ENCODE measurements around the gene ARL16.

Gene ARL16

DNA sequence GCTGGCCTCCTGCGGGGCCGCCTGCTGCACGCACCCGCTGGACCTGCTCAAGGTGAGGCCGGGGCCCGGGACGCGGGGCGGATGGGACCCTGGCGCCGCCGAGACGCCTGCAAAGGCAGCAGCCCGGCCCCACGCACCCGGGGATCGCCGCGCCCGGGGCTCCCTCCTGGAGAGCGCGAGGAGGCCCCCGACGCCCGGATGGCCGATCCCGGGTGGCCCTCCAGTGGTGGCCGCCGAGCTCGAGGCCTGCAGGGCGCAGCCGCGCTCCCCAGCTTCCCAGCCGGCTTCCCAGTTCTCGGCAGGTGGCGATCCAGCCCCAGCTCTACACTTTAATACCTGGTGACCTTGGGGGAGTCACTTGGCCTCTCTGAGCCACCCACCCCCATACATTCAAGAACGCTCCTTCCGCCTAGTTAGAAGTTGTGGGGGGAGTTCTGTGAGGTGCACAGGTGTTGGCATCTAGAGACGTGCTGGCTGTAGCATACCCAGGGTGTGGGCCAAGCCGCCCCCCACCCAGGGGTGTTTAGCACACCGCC, 28.9 kb upstream of the ARL16 start:
- DNase-seq = peak; percentile 6

DNA sequence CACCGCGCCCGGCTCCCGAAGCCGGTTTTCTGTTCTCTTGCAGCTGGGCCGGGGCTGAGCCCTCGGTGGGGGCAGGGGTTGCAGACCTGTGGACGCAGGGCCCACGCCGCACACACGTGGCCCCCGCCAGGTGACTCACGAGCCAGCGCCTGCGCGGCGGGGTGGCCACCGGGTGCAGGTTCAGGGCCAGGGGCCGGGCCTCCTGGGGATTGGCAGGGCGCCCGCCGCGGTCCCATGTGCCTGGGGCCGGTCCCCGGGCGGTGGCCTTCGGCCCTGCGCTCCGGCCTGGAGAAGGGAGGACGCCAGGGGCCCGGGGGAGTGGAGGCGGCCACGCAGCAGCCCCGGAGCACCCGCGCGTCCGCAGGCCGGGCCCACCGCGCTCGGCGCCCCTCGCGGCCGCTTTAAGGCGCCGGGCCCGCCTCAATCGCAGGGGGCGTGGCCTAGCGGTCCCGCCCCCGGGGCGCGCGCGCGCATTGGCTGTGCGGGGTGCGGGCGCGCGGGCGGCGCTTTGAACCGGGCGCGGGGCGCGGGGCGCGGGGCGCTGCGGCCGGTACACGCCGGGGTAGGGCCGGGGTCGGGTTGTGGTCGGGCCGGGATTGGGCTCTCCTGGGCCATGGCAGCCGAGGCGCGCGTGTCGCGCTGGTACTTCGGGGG, 28.3 kb upstream of the ARL16 start, which contains the start of gene SLC25A10:
Gene SLC25A10 (plus strand): TSS at position 471 of the 654 bp plus-strand sequence. CDS start 143 bp downstream, at position 614.
- DNase-seq = peak; percentile 74

DNA sequence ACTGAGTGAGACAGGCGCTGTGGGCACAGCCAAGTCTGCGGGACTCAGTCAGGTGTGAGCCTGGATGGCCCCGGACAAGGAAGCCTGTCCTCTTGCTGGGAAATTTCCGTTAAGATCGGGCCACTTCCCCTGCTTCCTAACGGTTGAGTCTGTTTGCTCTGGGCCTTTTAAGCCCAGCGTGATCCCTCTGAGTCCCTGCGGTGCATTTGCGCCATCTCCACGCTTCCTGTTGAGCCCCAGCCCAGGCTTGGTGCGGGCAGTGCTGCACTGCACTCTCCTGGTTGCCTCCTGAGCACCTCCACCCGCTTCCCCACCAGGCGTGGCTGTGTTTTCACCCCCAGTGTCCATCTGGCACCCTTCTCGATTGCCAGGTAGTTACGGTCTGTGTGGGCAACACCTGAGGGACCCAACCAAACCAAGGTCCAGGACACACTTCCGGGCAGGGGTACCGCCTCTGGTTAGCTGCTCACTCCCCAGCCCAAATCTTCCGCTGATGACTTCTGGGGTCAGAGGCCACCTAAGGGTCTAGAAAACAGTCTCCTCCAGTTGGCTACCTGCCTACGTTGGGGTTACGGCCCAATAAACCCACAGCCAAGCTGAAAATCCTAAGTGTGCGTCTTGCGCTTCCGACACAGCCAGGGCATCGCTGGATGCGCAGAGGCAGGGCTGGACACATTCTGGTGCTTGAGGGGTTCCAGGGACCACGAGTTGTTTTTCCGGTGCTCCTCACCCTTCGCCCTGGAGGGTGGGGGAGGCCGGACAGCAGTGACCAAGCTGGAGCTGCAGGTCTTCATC, 27.1 kb upstream of the ARL16 start:
- no peak for DNase-seq

DNA sequence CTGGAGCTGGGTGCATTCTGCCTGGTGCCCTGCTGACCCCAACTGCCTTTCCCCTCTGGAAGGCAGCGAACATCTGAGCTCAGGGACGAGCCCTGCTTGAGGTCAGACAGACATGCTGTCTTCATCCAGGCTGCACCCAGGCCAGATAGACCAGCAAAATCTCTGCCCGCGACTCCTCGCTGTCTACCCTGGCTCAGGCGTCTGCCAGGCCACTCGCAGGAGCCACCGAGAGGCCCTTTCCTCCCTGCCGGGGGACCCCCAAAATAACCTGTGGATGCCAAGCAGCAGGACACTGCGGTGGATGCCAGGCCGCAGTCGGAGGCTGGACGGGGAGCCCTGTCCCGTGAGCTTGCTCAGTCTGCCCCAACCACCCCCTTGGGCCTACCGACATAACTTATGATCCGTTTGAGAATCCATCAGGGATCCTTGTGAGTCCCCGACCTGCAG, 25.2 kb upstream of the ARL16 start:
- DNase-seq = no peak

DNA sequence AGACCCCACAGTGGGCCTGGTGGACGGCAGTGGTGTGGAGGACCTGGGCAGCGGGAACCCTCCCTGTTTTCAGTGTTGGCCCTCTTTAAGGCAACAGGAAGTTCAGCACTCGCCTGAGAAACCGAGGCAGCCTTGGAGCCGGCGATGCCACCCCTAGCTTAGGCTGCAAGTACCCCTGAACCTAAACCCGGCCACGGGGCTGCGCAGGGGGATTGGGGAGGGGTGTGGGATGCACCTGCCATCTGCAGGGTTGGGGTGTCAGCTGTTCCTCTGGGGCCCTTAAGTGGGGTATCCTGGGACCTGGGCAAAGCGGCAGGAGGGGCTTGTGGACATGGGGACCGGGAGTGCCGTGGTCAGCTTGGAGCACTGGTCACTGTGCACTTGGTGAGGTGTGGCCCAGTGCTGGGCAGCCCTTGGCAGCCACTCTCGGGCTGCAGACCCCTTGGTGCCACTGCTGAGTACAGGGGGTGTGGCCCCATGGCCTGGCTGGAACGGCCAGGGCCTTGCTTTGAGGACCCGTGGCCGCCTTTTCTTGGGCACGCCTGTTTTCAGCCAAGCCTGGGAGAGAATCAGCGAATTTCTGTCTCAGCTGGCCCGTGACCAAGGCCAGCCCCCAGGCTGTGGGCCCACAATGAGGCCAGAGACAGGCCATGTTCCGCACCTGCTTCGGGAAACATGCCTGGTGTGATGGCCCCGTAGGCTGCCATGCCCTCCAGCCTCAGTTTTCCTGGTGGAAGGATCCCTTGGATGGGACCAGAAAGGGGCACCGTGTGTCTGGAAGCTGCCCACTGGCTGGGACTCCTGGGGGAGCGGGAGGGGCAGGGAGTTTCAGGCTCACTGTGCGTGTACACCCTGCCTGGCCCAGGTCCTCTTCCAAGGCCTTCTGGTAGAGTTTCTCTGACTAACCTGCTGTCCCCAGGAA, 24.4 kb upstream of the ARL16 start:
- no peak for DNase-seq

DNA sequence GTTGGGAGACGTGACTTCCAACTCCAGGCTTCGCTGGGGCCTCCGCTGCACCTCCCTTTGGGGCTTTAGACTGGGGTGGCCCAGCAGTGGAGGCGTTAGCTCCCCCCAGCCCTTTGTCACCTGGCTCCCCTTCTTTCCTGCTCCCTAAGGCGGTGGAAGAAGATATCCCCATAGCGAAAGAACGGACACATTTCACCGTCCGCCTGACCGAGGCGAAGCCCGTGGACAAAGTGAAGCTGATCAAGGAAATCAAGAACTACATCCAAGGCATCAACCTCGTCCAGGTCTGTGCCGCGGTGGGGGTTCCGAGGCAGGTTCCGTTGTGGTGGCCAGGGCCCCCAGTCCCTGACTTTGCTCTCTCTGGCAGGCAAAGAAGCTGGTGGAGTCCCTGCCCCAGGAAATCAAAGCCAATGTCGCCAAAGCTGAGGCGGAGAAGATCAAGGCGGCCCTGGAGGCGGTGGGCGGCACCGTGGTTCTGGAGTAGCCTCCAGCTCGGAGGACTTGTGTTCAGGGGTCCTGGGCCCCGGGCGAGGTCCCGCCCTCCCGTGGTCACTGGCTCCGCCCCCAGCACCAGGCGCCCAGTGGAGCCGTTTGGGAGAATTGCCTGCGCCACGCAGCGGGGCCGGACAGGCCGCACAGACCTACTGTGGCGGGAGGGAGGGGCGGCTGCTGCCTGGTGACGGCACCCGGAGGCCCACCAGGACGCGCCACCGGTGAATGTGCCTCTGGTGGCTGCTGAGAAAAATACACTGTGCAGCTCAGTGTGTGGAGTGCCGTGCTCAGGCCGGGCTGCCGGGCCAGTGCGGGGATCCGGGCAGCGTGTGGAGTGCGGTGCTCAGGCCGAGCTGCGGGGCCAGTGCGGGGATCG, 23.4 kb upstream of the ARL16 start:
- DNase-seq = no peak

DNA sequence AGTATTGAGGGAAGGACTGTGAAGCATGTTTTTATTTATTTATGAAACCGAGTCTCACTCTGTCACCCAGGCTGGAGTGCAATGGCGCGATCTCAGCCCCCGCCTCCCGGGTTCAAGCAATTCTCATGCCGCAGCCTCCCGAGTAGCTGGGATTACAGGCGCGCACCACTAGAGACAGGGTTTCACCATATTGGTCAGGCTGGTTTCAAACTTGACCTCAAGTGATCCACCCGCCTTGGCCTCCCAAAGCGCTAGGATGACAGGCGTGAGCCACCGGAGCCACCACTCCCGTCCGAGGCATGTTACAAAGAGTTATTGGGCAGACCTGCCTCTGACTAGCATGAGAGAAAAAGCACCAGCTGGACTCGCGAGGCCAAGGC, 22.6 kb upstream of the ARL16 start:
- DNase-seq = no peak

DNA sequence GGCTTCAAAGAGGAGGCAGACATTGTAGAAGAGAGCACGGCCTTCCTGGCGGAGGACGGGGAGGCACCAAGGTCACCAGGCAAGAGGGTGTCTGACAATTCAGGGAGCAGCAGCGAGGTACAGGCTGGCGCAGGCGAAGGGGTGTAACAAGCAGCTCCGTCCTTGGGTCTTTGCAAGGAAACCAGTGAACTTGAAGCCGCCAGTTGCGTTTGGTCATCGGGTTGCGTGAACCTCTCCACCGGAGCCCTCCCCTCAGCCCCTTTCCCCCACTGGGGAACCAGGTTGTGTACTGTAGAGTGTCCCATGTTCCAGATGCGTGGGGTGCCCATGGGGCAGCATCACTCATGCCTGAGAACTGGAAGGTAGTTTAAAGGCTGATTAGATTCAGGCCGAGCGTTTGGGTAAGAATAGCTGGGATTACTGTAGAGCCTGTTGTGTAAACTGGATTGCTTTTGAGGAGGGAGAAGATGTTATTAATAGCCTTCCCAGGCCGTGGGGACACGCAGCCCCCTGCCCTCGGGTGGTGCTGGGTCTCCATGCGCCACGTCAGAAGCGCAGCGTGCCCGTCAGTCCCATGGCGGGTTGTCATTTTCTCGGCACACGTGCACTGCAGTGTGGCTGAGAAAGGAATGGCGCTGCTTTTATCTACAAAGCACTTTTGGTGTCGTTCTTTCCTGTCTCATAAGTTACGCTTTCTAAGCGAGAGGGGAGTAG, 22.1 kb upstream of the ARL16 start:
- no peak for DNase-seq

DNA sequence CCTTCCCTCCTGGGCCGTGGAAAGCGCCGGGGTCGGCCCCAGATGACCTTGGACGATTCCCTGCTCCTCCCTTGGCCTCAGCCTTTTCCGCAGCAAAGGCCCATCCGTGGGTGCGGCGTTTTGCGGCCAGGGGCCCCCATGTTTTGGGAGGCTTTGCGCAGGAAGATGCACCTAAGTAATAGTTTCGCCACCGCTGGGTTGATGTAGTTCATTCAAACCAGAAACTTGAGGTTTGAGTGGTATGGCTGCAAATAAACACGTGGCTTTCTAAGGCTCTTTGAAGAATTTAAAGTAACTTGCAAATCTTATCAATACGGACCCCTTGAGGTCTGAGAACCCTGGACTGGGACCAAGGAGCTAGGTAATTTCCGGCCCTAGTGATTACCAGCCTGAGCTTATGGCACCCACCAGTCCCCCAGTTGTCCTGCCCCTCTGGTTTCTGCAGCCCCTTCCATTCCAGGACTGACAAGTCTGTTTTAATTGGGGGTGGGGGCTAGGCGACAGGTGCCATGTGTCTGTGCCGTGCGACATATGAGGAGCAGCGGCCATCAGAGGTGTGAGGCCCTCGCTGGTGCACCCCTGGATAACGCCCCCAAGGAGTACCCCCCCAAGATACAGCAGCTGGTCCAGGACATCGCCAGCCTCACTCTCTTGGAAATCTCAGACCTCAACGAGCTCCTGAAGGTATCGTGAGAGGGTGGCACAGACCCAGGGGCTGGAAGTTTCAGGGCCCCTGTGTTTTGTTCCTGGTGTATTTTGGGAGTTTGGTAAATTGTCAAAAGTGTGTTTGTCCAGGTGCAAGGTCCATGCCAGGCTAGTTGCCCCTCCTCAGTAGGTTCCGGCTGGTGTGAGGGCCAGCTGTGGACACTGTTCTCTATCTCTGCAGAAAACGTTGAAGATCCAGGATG, 20.4 kb upstream of the ARL16 start:
- DNase-seq = no peak

DNA sequence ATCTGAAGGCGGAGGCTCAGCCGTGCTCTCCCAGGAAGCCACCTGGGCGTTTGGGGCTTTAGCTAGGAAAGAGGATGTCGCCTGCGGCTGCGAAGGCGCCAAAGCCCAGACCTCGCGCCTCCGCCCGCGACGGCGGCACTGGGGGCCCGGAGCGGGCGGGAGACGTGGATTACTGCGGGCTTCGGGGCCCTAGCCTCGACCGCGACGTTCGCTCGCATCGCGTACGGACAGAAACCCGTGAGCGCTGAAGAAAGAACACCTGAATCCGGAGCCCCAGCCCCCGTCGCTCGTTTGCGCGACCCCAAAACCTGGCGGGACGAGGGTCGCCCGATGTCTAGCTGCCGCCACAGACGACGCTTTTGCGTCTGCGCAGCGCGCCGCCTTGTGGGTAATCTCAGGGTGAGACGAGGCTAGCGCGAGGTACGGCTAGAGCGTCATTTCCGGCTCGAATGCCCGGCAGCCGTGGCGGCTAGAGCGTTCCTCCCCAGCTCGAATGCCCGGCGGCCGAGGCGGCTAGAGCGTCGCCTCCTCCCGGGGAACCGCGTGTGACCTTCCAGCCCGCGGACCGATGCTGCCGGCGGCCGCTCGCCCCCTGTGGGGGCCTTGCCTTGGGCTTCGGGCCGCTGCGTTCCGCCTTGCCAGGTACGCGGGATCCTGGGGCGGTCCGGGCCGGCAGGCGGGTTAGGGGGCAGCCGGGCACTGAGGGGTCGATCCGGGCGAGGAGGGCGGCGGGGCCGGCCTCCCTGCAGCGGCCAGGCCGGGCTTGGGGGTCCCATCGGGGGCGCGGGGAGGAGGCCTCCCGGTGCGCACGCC, 19.5 kb upstream of the ARL16 start, which contains the start of gene MRPL12:
Gene MRPL12 (plus strand): TSS at position 434 of the 813 bp plus-strand sequence. CDS start 135 bp downstream, at position 569.
- peak; percentile 88 for DNase-seq

DNA sequence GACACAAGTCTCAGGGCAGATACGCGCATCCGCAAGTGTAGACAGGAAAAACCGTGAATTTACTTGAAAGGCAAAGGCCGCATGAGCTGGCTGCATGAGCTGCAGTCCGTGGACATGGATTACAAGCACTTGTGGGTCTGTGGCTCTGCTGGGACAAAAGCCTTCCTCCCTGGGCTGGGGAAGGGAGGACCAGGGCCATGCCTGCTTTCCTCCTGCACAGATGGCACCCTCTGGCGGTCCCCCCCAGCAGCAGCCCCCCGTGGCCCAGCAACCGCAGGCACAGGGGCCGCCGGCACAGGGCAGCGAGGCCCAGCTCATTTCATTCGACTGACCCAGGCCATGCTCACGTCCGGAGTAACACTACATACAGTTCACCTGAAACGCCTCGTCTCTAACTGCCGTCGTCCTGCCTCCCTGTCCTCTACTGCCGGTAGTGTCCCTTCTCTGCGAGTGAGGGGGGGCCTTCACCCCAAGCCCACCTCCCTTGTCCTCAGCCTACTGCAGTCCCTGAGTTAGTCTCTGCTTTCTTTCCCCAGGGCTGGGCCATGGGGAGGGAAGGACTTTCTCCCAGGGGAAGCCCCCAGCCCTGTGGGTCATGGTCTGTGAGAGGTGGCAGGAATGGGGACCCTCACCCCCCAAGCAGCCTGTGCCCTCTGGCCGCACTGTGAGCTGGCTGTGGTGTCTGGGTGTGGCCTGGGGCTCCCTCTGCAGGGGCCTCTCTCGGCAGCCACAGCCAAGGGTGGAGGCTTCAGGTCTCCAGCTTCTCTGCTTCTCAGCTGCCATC, 17.9 kb upstream of the ARL16 start:
- DNase-seq = no peak

DNA sequence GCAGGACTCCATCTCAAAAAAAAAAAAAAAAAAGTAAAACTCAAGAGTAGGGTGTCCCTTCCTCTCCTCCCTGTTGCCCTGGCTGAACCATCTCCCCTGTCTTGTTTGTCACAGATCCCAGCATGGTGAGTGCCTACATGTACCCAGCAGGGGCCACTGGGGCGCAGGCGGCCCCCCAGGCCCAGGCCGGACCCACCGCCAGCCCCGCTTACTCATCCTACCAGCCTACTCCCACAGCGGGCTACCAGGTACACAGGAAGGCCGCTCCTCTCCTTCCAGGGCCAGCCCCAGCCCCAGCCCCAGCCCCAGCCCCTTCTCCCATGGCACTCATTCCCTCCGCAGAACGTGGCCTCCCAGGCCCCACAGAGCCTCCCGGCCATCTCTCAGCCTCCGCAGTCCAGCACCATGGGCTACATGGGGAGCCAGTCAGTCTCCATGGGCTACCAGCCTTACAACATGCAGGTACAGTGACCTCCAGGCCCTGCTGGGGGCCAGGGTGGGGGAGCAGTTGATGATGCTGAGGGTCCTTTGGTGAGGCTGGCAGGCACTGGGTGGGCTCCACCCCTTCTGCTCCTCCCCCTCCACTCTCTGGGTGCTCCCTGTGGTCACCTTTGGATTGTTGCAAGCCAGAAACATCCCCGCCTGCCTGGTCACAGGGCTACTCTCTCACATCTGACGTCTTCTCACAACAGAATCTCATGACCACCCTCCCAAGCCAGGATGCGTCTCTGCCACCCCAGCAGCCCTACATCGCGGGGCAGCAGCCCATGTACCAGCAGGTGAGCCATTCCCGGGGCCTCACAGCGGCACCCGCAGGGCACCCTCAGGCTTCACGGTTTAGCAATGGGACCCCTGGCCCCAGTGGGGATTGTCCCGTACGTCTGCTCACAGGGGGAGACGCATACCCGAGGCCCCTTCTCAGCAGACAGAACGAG, 17.0 kb upstream of the ARL16 start:
- DNase-seq = no peak

DNA sequence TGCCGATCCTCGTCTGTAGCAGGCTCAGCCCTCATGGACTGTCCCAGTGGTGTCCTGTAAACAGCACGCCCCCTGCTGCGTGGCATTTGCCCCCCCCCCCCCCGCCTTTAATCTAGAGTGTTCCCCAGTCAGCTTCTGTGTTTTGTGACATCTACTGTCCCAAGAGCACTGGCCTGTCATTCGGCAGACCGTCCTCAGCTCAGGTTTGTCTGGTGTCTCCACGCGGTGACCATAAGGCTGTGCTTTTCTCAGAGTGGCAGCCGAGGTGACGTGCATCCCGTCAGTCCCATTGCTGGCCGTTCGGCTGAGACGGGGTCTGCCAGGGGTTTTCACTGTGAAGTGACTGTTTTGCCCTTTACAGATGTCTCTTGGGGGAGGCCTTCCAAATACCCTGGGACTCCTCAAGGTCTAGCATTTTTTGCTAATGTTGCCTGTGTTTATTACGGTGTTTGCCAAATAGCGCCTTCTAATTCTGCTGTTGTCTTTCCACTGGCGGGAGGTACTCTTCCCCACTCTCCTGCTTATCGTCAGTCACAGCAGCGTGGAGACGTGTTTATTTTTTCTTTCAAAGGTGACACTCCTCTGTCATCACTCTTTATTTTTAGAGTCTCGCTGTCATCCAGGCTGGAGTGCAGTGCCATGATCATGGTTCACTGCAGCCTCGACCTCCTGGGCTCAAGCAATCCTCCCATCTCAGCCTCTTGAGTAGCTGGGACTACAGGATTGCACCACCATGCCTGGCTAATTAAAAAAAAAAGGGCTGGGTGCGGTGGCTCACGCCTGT, 13.9 kb upstream of the ARL16 start:
- DNase-seq = no peak

DNA sequence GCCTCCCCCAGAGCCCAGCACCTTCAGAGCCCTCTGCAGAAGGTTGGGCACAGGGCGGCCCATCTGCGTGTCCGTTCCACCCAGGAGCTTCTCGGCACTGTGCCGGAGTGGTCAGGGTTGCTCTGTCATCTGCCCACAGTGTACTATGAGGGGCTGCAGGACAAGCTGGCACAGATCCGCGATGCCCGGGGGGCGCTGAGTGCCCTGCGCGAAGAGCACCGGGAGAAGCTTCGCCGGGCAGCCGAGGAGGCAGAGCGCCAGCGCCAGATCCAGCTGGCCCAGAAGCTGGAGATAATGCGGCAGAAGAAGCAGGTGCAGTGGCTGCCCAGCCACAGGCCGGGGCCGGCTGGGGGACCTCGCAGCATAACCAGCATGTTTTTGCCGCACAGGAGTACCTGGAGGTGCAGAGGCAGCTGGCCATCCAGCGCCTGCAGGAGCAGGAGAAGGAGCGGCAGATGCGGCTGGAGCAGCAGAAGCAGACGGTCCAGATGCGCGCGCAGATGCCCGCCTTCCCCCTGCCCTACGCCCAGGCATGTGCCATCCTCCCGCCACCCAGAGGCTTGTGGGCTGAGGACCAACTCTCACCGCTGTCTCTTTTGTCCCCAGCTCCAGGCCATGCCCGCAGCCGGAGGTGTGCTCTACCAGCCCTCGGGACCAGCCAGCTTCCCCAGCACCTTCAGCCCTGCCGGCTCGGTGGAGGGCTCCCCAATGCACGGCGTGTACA, 12.8 kb upstream of the ARL16 start:
- no peak for DNase-seq

DNA sequence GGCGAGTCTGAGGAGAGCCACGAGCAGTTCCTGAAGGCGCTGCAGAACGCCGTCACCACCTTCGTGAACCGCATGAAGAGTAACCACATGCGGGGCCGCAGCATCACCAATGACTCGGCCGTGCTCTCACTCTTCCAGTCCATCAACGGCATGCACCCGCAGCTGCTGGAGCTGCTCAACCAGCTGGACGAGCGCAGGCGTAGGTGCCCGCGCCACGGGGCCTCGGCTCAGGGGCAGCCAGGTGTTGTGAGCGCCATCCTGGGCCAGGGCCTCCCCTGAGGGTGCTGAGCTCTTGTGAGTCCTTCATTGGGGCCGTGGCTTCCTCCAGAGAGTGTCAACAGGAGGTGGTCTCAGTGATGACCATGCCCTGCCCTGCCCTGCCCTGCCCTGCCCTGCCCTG, 12.2 kb upstream of the ARL16 start:
- DNase-seq = no peak

DNA sequence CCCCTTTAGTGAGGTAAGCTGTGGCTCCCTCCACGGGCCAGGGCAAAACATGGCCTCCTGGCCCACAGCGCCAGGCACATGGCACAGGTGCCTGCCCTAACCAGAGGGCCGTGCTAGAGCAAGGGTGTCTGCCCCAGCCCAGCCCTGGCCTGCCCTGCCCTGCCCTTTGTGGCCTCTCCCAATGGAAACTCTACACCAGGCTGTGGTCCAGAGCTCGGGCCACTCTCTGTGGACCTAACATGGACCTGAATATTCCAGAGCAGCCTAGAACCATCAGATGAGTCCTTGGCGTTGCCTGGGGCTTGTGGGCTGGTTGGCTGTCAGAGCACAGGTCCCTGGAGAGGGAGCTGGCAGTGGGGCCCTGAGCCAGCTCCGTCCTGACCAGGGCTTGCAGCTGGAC, 11.6 kb upstream of the ARL16 start:
- DNase-seq = no peak
